GM23338 (cell line): ENCODE results near the gene GBX1.

Experiments used
- CREB1 ChIP-seq: fragments of 250-450 bp; sonication (Bioruptor Pico); IDR thresholded peaks from 2 replicates; pipeline ENCODE4 v1.5.0; 2020; ENCODE audit warnings: low read depth, mild to moderate bottlenecking, moderate library complexity
- EZH2 ChIP-seq: fragments of 200-600 bp; sonication (generic); IDR thresholded peaks from one replicate; pipeline ENCODE4 v1.8.0; 2017; ENCODE audit warnings: antibody characterized with exemption, mild to moderate bottlenecking, low read depth; ENCODE audit not compliant: unreplicated experiment
- EZH2phosphoT487 ChIP-seq: fragments of 200-600 bp; sonication (generic); IDR thresholded peaks from one replicate; pipeline ENCODE4 v1.8.1; 2018; ENCODE audit warnings: antibody characterized with exemption; ENCODE audit not compliant: unreplicated experiment
- JUNB ChIP-seq: IDR thresholded peaks from one replicate; pipeline ENCODE4 v1.6.1; 2016; ENCODE audit warnings: antibody characterized with exemption; ENCODE audit not compliant: unreplicated experiment
- NANOG ChIP-seq: IDR thresholded peaks from 2 replicates; pipeline ENCODE4 v1.6.1; 2016; ENCODE audit warnings: antibody characterized with exemption, borderline replicate concordance
- POLR2AphosphoS5 ChIP-seq: IDR thresholded peaks from 2 replicates; pipeline ENCODE4 v1.6.1; 2016; ENCODE audit warnings: antibody characterized with exemption, low read depth
- STAT1 ChIP-seq: IDR thresholded peaks from one replicate; pipeline ENCODE4 v1.6.1; 2016; ENCODE audit warnings: antibody characterized with exemption; ENCODE audit not compliant: unreplicated experiment
- ZNF114 ChIP-seq: fragments of 250-450 bp; sonication (Bioruptor Pico); IDR thresholded peaks from 2 replicates; pipeline ENCODE4 v1.5.0; 2020; ENCODE audit warnings: mild to moderate bottlenecking, moderate library complexity
- ZNF331 ChIP-seq: fragments of 250-450 bp; sonication (Bioruptor Pico); IDR thresholded peaks from 2 replicates; pipeline ENCODE4 v1.5.0; 2020; ENCODE audit warnings: low read depth, mild to moderate bottlenecking, moderate library complexity
- TF ChIP-seq, protein P1 (sequence below), 2 experiments: fragments of 200-600 bp in 1 of 2; sonication (generic) in 1 of 2; conservative IDR thresholded peaks; 2 replicates each; pipeline versions ENCODE4 v1.5.1 to v1.6.1; 2016 to 2017; ENCODE audit warnings: antibody characterized with exemption in 2 of 2, low read depth in 2 of 2, mild to moderate bottlenecking in 2 of 2, moderate library complexity in 1 of 2
- TF ChIP-seq, protein P2 (sequence below): IDR thresholded peaks from one replicate; pipeline ENCODE4 v1.6.1; 2018; ENCODE audit warnings: antibody characterized with exemption; ENCODE audit not compliant: unreplicated experiment
- TF ChIP-seq, protein P3 (sequence below): IDR thresholded peaks from 2 replicates; pipeline ENCODE4 v1.6.1; 2016; ENCODE audit warnings: antibody characterized with exemption

DNA sequence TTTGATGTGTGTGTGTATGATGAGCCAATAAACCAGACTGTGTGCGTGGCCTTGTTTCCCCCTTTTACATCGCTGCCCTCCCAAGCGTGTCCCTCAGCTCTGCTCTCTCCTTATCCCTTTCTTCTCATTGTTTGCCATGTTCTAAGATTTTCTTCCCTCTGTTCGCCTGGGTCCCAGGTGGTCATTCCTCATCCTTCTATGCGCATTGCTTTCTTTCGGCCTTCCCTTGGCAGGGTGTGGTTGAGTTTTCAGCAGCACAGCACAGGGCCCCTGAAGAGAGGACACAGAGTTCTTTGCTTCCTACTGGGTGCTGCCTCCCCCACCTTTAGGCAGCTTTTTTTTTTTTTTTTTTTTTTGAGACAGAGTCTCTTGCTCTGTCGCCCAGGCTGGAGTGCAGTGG lies 23.1 kb downstream of the GBX1 start:
- TF ChIP-seq POLR2AphosphoS5, result no peak
- TF ChIP-seq EZH2phosphoT487, result no peak
- TF ChIP-seq, protein P1, sequence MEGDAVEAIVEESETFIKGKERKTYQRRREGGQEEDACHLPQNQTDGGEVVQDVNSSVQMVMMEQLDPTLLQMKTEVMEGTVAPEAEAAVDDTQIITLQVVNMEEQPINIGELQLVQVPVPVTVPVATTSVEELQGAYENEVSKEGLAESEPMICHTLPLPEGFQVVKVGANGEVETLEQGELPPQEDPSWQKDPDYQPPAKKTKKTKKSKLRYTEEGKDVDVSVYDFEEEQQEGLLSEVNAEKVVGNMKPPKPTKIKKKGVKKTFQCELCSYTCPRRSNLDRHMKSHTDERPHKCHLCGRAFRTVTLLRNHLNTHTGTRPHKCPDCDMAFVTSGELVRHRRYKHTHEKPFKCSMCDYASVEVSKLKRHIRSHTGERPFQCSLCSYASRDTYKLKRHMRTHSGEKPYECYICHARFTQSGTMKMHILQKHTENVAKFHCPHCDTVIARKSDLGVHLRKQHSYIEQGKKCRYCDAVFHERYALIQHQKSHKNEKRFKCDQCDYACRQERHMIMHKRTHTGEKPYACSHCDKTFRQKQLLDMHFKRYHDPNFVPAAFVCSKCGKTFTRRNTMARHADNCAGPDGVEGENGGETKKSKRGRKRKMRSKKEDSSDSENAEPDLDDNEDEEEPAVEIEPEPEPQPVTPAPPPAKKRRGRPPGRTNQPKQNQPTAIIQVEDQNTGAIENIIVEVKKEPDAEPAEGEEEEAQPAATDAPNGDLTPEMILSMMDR (conservative IDR thresholded peaks at IDR 0.05; ENCODE audit: low read depth in 2 of 2), result no peak
- no peak for TF ChIP-seq CREB1
- no peak for TF ChIP-seq JUNB
- no peak for TF ChIP-seq EZH2
- TF ChIP-seq, protein P2, sequence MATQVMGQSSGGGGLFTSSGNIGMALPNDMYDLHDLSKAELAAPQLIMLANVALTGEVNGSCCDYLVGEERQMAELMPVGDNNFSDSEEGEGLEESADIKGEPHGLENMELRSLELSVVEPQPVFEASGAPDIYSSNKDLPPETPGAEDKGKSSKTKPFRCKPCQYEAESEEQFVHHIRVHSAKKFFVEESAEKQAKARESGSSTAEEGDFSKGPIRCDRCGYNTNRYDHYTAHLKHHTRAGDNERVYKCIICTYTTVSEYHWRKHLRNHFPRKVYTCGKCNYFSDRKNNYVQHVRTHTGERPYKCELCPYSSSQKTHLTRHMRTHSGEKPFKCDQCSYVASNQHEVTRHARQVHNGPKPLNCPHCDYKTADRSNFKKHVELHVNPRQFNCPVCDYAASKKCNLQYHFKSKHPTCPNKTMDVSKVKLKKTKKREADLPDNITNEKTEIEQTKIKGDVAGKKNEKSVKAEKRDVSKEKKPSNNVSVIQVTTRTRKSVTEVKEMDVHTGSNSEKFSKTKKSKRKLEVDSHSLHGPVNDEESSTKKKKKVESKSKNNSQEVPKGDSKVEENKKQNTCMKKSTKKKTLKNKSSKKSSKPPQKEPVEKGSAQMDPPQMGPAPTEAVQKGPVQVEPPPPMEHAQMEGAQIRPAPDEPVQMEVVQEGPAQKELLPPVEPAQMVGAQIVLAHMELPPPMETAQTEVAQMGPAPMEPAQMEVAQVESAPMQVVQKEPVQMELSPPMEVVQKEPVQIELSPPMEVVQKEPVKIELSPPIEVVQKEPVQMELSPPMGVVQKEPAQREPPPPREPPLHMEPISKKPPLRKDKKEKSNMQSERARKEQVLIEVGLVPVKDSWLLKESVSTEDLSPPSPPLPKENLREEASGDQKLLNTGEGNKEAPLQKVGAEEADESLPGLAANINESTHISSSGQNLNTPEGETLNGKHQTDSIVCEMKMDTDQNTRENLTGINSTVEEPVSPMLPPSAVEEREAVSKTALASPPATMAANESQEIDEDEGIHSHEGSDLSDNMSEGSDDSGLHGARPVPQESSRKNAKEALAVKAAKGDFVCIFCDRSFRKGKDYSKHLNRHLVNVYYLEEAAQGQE, result no peak
- TF ChIP-seq ZNF114 (CRISPR knock-in tag), result no peak
- TF ChIP-seq ZNF331 (CRISPR knock-in tag), result no peak
- TF ChIP-seq, protein P3, sequence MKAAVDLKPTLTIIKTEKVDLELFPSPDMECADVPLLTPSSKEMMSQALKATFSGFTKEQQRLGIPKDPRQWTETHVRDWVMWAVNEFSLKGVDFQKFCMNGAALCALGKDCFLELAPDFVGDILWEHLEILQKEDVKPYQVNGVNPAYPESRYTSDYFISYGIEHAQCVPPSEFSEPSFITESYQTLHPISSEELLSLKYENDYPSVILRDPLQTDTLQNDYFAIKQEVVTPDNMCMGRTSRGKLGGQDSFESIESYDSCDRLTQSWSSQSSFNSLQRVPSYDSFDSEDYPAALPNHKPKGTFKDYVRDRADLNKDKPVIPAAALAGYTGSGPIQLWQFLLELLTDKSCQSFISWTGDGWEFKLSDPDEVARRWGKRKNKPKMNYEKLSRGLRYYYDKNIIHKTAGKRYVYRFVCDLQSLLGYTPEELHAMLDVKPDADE, result no peak
- TF ChIP-seq NANOG, result no peak
- no peak for TF ChIP-seq STAT1
